BJ (cell line): ENCODE data around the gene TMEM151B. TPM values are rescaled to one million over a fixed set of nuclear protein-coding genes. Genes with fewer than 3 reads are reported as not detected.
"Not testable (repeated sequence)": the region's sequence is repeated elsewhere in the genome, so short reads cannot be mapped to it uniquely, and the experiment has no call there.

Experiments
- CTCF ChIA-PET: fragments of 350-600 bp; formaldehyde crosslinking; extraction: SDS; loops from one replicate; lab custom pipeline; 2021; ENCODE audit warnings: antibody characterized with exemption, inconsistent platforms; lab: Yijun Ruan, JAX
- POLR2A ChIA-PET: fragments of 300-600 bp; sonication (Branson Sonifier 250); formaldehyde crosslinking; extraction: SDS; loops from one replicate; lab custom pipeline; 2021; ENCODE audit warnings: antibody characterized with exemption; lab: Charles Lee
- DNase-seq: peaks from one replicate; pipeline ENCODE4 v3.0.0-alpha.2; 2011; ENCODE audit warnings: low read depth
- H3K27me3 ChIP-seq: 2 replicates; pipeline ENCODE4 v1.6.0; 2011; ENCODE audit warnings: low read length; ENCODE audit not compliant: control insufficient read depth, insufficient read depth
- H3K36me3 ChIP-seq: 2 replicates; pipeline ENCODE4 v1.5.1; 2011; ENCODE audit warnings: low read length; ENCODE audit not compliant: control insufficient read depth, insufficient read depth
- H3K4me3 ChIP-seq: 2 replicates; pipeline ENCODE4 v1.5.1; 2011; ENCODE audit warnings: low read depth, mild to moderate bottlenecking, control low read depth, low read length
- CTCF ChIP-seq: IDR thresholded peaks from 2 replicates; pipeline ENCODE4 v1.5.1; 2011; ENCODE audit warnings: low read depth, mild to moderate bottlenecking, control low read depth, inconsistent platforms, low read length, moderate library complexity; ENCODE audit not compliant: insufficient read depth
- polyA plus RNA-seq: library from polyadenylated mRNA; depleted of rRNA; stranded (reverse); fragments of >200 nt; gene quantifications from 2 replicates; pipeline ENCODE4 v1.2.3, GENCODE V29; 2011

Gene TMEM151B
- polyA plus RNA-seq, 1 experiment, result not detected

- H3K27me3 ChIP-seq, result peaks cover 3% of the 10 kb centered on the region
- no peak overlapping the region for H3K4me3 ChIP-seq
- CTCF ChIA-PET, result no interaction called here
- no peak for TF ChIP-seq CTCF
- POLR2A ChIA-PET, result no interaction called here
- no peak for DNase-seq
- no peaks in the 10 kb centered on the region for H3K36me3 ChIP-seq
Observed at GRCh38 chr6:44349904-44350649, 79.8 kb downstream of the TMEM151B start.

DNA sequence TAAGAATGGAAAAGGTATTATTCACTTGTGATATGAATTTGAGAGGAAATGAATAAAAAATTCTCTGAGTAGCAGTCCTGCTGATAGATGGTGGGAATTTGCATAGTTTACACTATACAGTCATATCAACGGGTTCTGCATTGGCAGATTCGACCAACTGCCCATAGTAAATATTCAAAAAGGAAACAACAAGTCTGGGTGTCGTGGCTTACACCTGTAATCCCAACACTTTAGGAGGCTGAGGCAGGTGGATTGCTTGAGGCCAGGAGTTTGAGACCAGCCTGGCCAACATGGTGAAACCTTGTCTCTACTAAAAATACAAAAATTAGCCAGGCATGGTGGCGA lies 80.4 kb downstream of the TMEM151B start:
- CTCF ChIA-PET, result not testable (repeated sequence)

DNA sequence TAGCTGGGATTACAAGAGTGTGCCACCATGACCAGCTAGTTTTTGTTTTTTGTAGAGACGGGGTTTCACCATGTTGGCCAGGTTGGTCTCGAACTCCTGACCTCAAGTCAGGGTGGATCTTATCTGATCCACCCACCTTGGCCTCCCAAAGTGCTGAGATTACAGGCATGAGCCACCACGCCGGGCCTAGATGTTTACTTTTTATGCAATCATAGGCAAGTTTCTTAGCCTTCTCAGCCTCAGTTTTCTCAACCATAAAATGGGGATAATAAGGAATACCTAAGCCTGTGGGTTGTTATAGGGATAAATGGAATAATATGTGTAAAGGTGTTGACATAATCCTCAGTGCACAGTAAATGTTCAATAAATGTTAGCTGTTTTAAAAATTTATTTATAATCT lies 82.0 kb downstream of the TMEM151B start:
- Histone ChIP-seq H3K4me3 (no peak overlapping the region), H3K27me3 (peaks cover 3% of the 10 kb centered on the region), H3K36me3 (no peaks in the 10 kb centered on the region)
- ChIA-PET CTCF (interaction anchor here (1.2 kb wide), 2 partner anchors 14 to 84 kb away, joined by 4 to 6 read pairs; no protein-coding TSS in a partner anchor), POLR2A (interaction anchor here (0.6 kb wide), 1 partner anchor 9 kb away, joined by 3 read pairs; no protein-coding TSS in a partner anchor)
- no peak for DNase-seq
- no peak for TF ChIP-seq CTCF

More for the DNA sequence above, 80.4 kb downstream of the TMEM151B start:
- H3K4me3 ChIP-seq, DNase-seq, H3K27me3 ChIP-seq, H3K36me3 ChIP-seq, POLR2A ChIA-PET: not testable (repeated sequence)

DNA sequence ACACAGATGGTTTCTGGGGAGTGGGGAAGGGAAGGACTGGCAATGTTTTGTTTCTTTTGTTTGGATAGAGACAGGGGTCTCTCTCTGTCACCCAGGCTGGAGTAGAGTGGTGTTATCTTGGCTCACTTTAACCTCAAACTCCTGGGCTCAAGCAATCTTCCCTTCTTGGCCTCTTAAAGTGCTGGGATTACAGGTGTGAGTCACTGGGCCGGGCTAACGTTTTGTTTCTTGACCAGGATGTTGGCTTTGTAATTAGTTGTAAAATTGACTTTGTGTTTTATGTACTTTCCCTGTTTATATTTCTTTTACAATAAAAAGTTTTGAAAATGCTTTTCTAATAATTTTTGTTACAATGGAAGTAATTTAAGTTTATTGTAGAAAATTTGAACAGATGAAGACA lies 83.1 kb downstream of the TMEM151B start:
- no peak for DNase-seq
- CTCF ChIA-PET, result no interaction called here
- POLR2A ChIA-PET, result no interaction called here

DNA sequence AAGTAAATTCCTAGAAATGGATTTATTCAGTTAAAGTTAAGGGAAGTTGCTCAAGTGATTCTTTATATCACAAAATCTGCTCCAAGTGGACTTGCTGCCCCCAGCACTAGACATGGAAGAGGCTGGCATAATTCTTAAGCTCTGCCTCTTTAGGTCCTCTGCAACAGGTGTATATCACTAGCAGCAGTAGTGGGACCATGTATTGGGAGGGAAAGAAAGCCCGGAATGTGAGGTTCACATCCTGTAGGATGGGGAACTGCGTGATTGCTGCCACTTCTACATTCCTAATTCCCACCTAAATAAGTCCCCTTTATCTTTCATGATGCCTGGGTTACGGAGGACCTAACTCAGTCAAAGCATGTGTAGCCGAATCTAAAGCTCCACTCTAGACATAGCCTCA lies 85.4 kb downstream of the TMEM151B start:
- H3K27me3 ChIP-seq, result peaks cover 10% of the 10 kb centered on the region
- no peak for TF ChIP-seq CTCF
- ChIA-PET CTCF (no interaction called here), POLR2A (no interaction called here)
- H3K36me3 ChIP-seq, result no peaks in the 10 kb centered on the region
- no peak for DNase-seq
- H3K4me3 ChIP-seq, result no peak overlapping the region

More for the DNA sequence above, 83.1 kb downstream of the TMEM151B start:
- no peak for TF ChIP-seq CTCF
- Histone ChIP-seq H3K36me3 (no peaks in the 10 kb centered on the region), H3K4me3 (no peak overlapping the region), H3K27me3 (peaks cover 6% of the 10 kb centered on the region)

DNA sequence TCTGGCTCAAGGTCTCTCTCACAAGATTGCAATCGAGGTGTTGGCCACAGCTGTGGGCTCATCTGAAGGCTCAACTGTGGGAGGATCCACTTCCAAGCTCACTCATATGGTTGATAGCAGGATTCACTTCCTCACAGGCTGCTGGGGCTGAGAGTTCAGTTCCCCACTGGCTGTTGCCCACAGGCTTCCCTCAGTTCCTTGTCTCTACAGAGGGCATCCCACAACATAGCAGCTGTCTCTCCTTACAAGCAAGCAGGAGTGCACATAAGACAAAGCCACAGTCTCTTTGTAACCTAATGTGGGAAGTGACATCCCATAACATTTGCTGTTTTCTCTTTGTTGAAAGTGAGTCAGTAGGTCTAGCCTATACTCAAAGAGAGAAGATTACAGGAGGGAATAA lies 86.2 kb downstream of the TMEM151B start:
- ChIA-PET POLR2A (no interaction called here), CTCF (interaction anchor here (1.9 kb wide), 1 partner anchor 17 kb away, joined by 9 read pairs; no protein-coding TSS in a partner anchor)
- H3K36me3 ChIP-seq, result no peaks in the 10 kb centered on the region
- H3K27me3 ChIP-seq, result peaks cover 10% of the 10 kb centered on the region
- no peak overlapping the region for H3K4me3 ChIP-seq
- no peak for DNase-seq
- no peak for TF ChIP-seq CTCF
